GM12891 (cell line): Measurements from ENCODE around the gene JOSD2.

Source experiments
- DNase-seq: peaks from one replicate; pipeline ENCODE4 v3.0.0; 2011; ENCODE audit warnings: low spot score; ENCODE audit not compliant: insufficient read length
- FAIRE-seq: peaks from 2 replicates; lab custom pipeline; 2011; peaks lifted over from hg19 to GRCh38; lab: Jason Lieb, UNC
- PAX5 ChIP-seq: IDR thresholded peaks from 2 replicates; pipeline ENCODE4 v1.6.1; 2011; ENCODE audit warnings: low read length, moderate library complexity, mild to moderate bottlenecking; ENCODE audit not compliant: insufficient read depth, severe bottlenecking
- POLR2A ChIP-seq: IDR thresholded peaks from 2 replicates; pipeline ENCODE4 v1.6.1; 2011; ENCODE audit warnings: low read depth, low read length, control low read depth
- POLR2AphosphoS5 ChIP-seq: IDR thresholded peaks from 2 replicates; pipeline ENCODE4 v1.6.1; 2011; ENCODE audit warnings: low read depth, low read length, control low read depth
- POU2F2 ChIP-seq: IDR thresholded peaks from 2 replicates; pipeline ENCODE4 v1.6.1; 2011; ENCODE audit warnings: low read depth, mild to moderate bottlenecking, control low read depth, low read length, moderate library complexity
- SPI1 ChIP-seq: IDR thresholded peaks from 2 replicates; pipeline ENCODE4 v1.6.1; 2011; ENCODE audit warnings: low read depth, low read length, control low read depth
- TAF1 ChIP-seq: IDR thresholded peaks from 2 replicates; pipeline ENCODE4 v1.6.1; 2011; ENCODE audit warnings: low read depth, low read length, control low read depth

JOSD2 gene

GRCh38 chr19:50488389-50489194 lies 22.4 kb downstream of the JOSD2 start:
- TF ChIP-seq SPI1 (no peak), POLR2AphosphoS5 (no peak), POU2F2 (no peak), TAF1 (no peak), POLR2A (no peak), PAX5 (no peak)
- FAIRE-seq = no peak
- no peak for DNase-seq

- TF ChIP-seq POU2F2 (no peak), POLR2A (peak; percentile 15; the same call in 1 of the 2 replicates)
- no peak for FAIRE-seq
- DNase-seq = no peak
Measured at GRCh38 chr19:50486823-50487515, 24.0 kb downstream of the JOSD2 start.

GRCh38 chr19:50485284-50485955 lies 25.6 kb downstream of the JOSD2 start:
- TF ChIP-seq TAF1 = no peak
- TF ChIP-seq POLR2A = no peak; the same call in 1 of the 2 replicates
- no peak for TF ChIP-seq POLR2AphosphoS5
- no peak for TF ChIP-seq PAX5
- FAIRE-seq (no peak), DNase-seq (no peak)

GRCh38 chr19:50482916-50483315 lies 28.1 kb downstream of the JOSD2 start:
- DNase-seq = no peak
- no peak for FAIRE-seq
- no peak for TF ChIP-seq TAF1
- 0 out of 2 replicates have a peak, but pooled peaks have one; percentile 11 for TF ChIP-seq POLR2AphosphoS5
- no peak for TF ChIP-seq PAX5
- TF ChIP-seq POU2F2 = no peak
- no peak for TF ChIP-seq SPI1

- TF ChIP-seq POLR2A = no peak
- TF ChIP-seq SPI1 = no peak
- no peak for TF ChIP-seq PAX5
- TF ChIP-seq POLR2AphosphoS5 = no peak
- TF ChIP-seq POU2F2 = no peak
- no peak for TF ChIP-seq TAF1
- DNase-seq = no peak
- FAIRE-seq = no peak
Measured at GRCh38 chr19:50482271-50482855, 28.6 kb downstream of the JOSD2 start.

- no peak for FAIRE-seq
- DNase-seq = no peak
- TF ChIP-seq POLR2AphosphoS5 (no peak), TAF1 (no peak), POU2F2 (no peak), PAX5 (no peak), SPI1 (no peak), POLR2A (no peak)
Measured at GRCh38 chr19:50481351-50482149, 29.4 kb downstream of the JOSD2 start.

GRCh38 chr19:50480281-50481111 lies 30.5 kb downstream of the JOSD2 start:
- FAIRE-seq (no peak), DNase-seq (no peak)
- TF ChIP-seq POU2F2 = no peak
- no peak for TF ChIP-seq TAF1

- FAIRE-seq = no peak
- TF ChIP-seq PAX5 (no peak), SPI1 (no peak), POLR2AphosphoS5 (no peak), POLR2A (no peak), POU2F2 (no peak), TAF1 (no peak)
Measured at GRCh38 chr19:50479761-50480251, 31.2 kb downstream of the JOSD2 start.

More at GRCh38 chr19:50479761-50480251, 31.2 kb downstream of the JOSD2 start:
- no peak for DNase-seq
